BLaER1 (cell line): ENCODE data around the gene ZC3H7A.

Experiments used
- H3K27ac ChIP-seq: shearing (Covaris generic); formaldehyde crosslinking; 2 replicates; pipeline ENCODE4 v1.8.1; 2022
- H3K27me3 ChIP-seq: shearing (Covaris generic); formaldehyde crosslinking; 2 replicates; pipeline ENCODE4 v1.8.1; 2022
- H3K36me3 ChIP-seq: shearing (Covaris generic); formaldehyde crosslinking; 2 replicates; pipeline ENCODE4 v1.8.1; 2022
- H3K4me1 ChIP-seq: shearing (Covaris generic); formaldehyde crosslinking; 2 replicates; pipeline ENCODE4 v1.8.1; 2022
- H3K4me2 ChIP-seq: shearing (Covaris generic); formaldehyde crosslinking; 2 replicates; pipeline ENCODE4 v1.8.1; 2022
- H3K4me3 ChIP-seq: shearing (Covaris generic); formaldehyde crosslinking; 2 replicates; pipeline ENCODE4 v1.8.1; 2022
- H3K9ac ChIP-seq: shearing (Covaris generic); formaldehyde crosslinking; 2 replicates; pipeline ENCODE4 v1.8.1; 2022
- H3K9me3 ChIP-seq: shearing (Covaris generic); formaldehyde crosslinking; 2 replicates; pipeline ENCODE4 v1.8.1; 2022
- H4K20me1 ChIP-seq: shearing (Covaris generic); formaldehyde crosslinking; 2 replicates; pipeline ENCODE4 v1.8.1; 2022
- Cebpa-rat ChIP-seq: shearing (Covaris generic); IDR thresholded peaks from 2 replicates; pipeline ENCODE4 v1.8.1; 2022

The ZC3H7A gene

GRCh38 chr16:11752856-11753255, 44.2 kb downstream of the ZC3H7A start:
- H3K27ac ChIP-seq: no peak overlapping the region
- TF ChIP-seq Cebpa-rat: no peak
- H3K4me1 ChIP-seq: peaks cover 1% of the 10 kb centered on the region; the same call in 1 of the 2 replicates
- no peaks in the 10 kb centered on the region for H3K9me3 ChIP-seq
- no peak overlapping the region for H3K9ac ChIP-seq
- no peak overlapping the region for H3K4me3 ChIP-seq
- no peak overlapping the region for H3K4me2 ChIP-seq
- no peaks in the 10 kb centered on the region for H3K27me3 ChIP-seq
- H4K20me1 ChIP-seq: peaks cover 7% of the 10 kb centered on the region; the same call in 1 of the 2 replicates
- H3K36me3 ChIP-seq: peaks cover 98% of the 10 kb centered on the region

DNA sequence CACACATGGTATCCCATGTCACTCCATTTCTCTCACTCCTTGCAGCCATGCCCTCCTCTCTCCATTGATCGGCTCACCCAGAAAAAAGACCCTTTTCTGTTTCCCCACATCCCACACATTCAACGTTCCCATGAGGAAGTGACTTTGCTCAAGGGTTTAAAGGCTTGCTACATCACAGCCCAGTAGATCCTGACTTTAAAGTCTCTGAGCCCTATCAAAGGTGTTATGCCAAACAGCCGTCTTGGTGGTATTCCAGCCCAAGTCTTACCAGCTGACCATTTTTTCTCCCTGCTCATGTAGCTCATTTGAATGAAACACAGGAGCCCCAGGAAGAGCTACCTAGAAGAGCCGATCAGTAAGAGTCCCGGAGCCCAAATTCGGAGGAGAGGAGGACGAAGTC, 47.0 kb downstream of the ZC3H7A start:
- H3K4me2 ChIP-seq: no peak overlapping the region
- peaks cover 76% of the 10 kb centered on the region for H3K36me3 ChIP-seq
- no peaks in the 10 kb centered on the region for H3K4me1 ChIP-seq
- TF ChIP-seq Cebpa-rat: no peak
- H4K20me1 ChIP-seq: peaks cover 7% of the 10 kb centered on the region; the same call in 1 of the 2 replicates
- H3K4me3 ChIP-seq: no peak overlapping the region
- no peak overlapping the region for H3K27ac ChIP-seq
- H3K9me3 ChIP-seq: no peaks in the 10 kb centered on the region
- no peaks in the 10 kb centered on the region for H3K27me3 ChIP-seq
- no peak overlapping the region for H3K9ac ChIP-seq

DNA sequence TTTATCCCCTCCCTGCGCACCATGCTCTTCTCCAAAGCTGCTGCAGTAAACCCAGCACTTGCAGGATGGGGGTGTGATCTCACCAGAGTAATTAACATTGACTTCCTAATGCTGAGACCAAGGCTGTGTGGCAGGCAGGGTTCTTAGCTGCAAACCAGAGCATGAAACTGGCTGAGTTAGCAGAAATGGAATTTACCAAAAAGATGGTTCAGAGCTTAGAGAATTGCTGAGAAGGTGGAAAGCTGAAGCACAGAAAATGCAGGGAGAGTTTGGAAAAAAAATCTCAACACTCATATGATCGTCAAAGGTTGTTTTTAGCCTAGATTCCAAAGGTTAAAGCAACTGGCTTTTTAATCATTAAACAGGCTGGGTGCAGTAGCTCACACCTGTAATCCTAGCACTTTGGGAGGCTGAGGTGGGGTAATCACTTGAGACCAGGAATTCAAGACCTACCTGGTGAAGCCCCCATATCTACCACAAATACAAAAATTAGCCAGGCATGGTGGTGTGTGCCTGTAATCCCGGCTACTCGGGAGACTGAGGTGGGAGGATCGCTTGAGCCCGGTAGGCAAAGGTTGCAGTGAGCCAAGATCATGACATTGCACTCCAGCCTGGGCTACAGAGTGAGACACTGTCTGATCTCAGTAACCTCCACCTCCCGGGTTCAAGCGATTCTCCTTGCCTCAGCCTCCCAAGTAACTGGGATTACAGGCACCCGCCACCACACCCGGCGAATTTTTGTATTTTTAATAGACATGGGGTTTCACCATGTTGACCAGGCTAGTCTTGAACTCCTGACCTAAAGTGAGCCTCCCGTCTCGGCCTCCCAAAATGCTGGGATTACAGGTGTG, 48.4 kb downstream of the ZC3H7A start:
- Histone ChIP-seq H3K4me2 (no peak overlapping the region), H4K20me1 (peaks cover 7% of the 10 kb centered on the region; the same call in 1 of the 2 replicates), H3K27ac (no peak overlapping the region), H3K4me3 (no peak overlapping the region), H3K9ac (no peak overlapping the region), H3K36me3 (peaks cover 62% of the 10 kb centered on the region), H3K27me3 (no peaks in the 10 kb centered on the region), H3K4me1 (peaks cover 4% of the 10 kb centered on the region), H3K9me3 (no peaks in the 10 kb centered on the region)
- TF ChIP-seq Cebpa-rat: no peak

DNA sequence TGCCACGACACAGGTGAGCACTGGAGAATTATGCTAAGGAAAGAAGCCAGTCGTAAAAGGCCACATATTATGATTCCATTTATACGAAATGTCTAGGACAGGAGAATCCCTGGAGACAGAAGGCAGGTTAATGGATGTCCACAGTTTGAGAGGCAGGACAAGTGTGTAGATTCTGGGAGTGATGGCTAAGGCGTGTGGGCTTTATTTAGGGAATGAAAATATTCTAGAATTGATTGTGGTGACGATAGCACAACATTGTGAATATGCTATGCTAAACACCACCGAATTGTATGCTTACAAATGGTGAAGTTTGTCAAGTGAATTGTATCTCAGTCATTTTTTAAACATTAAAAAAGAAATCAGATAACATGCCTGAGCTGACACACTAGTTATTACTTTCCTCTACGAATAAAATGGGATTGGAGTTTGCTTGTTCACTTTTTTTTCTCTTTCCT, 49.1 kb downstream of the ZC3H7A start:
- no peak overlapping the region for H3K4me3 ChIP-seq
- no peak overlapping the region for H3K9ac ChIP-seq
- H3K36me3 ChIP-seq: peaks cover 56% of the 10 kb centered on the region
- H3K9me3 ChIP-seq: no peaks in the 10 kb centered on the region
- H3K4me2 ChIP-seq: no peak overlapping the region
- no peaks in the 10 kb centered on the region for H3K27me3 ChIP-seq
- H3K27ac ChIP-seq: no peak overlapping the region
- no peak for TF ChIP-seq Cebpa-rat
- H4K20me1 ChIP-seq: peaks cover 7% of the 10 kb centered on the region; the same call in 1 of the 2 replicates
- H3K4me1 ChIP-seq: peaks cover 10% of the 10 kb centered on the region

GRCh38 chr16:11744075-11744470, 53.0 kb downstream of the ZC3H7A start:
- no peaks in the 10 kb centered on the region for H3K9me3 ChIP-seq
- H4K20me1 ChIP-seq: peaks cover 34% of the 10 kb centered on the region
- H3K4me1 ChIP-seq: peaks cover 36% of the 10 kb centered on the region
- peaks cover 17% of the 10 kb centered on the region for H3K36me3 ChIP-seq
- H3K4me3 ChIP-seq: no peak overlapping the region
- TF ChIP-seq Cebpa-rat: no peak
- H3K4me2 ChIP-seq: no peak overlapping the region
- no peak overlapping the region for H3K27ac ChIP-seq
- H3K27me3 ChIP-seq: no peaks in the 10 kb centered on the region
- no peak overlapping the region for H3K9ac ChIP-seq

DNA sequence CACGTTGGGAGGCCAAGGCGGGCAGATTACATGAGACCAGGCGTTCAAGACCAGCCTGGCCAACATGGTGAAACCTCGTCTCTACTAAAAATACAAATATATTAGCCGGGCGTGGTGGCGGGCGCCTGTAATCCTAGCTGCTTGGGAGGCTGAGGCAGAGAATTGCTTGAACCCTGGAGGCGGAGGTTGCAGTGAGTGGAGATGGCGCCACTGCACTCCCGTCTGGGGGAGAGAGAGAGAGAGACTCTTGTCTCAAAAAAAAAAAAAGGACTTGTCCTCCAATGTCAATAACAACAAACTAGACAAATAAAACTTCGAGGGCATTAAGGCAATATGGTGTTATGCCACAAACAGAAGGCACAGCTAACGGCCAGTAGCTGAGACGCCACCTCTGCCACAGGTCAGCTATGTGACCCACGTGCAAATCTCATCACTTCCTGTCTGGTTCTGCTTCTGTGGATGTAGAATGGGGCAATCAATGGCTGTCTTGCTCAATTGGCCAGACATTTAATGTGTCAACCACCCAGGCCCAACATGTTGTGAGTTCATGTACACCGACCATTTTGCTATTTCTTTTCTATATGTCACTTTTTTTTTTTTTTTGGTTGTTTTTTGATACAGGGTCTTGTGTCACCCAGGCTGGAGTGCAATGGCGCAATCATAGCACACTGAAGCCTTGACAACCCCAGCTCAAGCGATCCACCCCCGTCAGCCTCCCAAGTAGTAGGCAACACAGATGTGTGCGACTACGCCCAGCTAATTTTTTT, 53.6 kb downstream of the ZC3H7A start:
- peaks cover 13% of the 10 kb centered on the region for H3K36me3 ChIP-seq
- TF ChIP-seq Cebpa-rat: no peak
- H3K4me1 ChIP-seq: peaks cover 42% of the 10 kb centered on the region
- H3K27me3 ChIP-seq: no peaks in the 10 kb centered on the region
- H3K4me2 ChIP-seq: peak overlapping the region; percentile 80
- peaks cover 39% of the 10 kb centered on the region for H4K20me1 ChIP-seq
- peak overlapping the region; percentile 73 for H3K9ac ChIP-seq
- no peaks in the 10 kb centered on the region for H3K9me3 ChIP-seq
- H3K27ac ChIP-seq: peak overlapping the region; percentile 77
- peak overlapping the region; percentile 97 for H3K4me3 ChIP-seq

DNA sequence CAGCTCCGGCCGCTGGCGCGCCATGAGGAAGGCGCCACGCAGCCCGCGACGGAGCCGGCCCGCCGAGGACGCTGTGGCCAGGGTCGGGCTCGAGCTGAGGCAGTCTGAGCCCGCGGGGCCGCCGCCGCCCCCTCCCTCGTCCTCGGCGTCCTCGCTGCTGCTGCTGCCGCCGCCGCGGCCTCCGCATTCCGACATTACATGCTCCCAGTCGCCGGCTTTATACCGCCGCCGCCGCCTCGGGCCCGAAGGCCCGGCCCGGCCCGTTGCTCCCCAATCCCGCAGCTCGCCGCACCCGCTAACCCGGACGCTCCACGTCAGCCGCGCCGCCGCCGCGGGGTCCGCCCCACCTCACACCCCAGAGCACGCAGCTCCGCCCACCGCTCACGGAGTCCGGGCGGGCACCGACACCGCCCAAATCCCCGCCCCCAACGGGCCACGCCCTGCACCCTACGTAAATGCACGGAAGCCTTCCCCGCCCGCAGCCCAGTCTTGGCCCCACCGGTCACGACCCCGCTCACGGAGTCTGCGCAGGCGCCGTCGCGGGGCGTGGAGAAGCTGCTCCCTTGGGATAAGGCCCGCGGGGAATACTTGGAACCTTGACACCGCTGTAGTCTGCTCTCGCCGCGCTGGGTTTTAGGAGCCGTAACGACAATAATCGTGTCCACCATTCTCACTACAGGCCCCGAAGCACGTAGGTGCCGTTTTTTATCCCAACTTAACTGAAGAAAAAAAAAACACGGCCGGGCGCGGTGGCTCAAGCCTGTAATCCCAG, 54.3 kb downstream of the ZC3H7A start, which contains the start of gene TXNDC11:
TSS of gene TXNDC11 (minus strand) at position 322 of the 772 bp plus-strand sequence. CDS start at position 195, 127 bp downstream.
- H3K36me3 ChIP-seq: peaks cover 11% of the 10 kb centered on the region
- peak within 1 kb of the TSS; percentile 84 for H3K4me2 ChIP-seq
- no peak for TF ChIP-seq Cebpa-rat
- H3K9me3 ChIP-seq: no peaks in the 10 kb centered on the region
- H4K20me1 ChIP-seq: peaks cover 47% of the 10 kb centered on the region
- peaks cover 48% of the 10 kb centered on the region for H3K4me1 ChIP-seq
- H3K27ac ChIP-seq: peak within 1 kb of the TSS; percentile 95
- no peaks in the 10 kb centered on the region for H3K27me3 ChIP-seq
- H3K9ac ChIP-seq: peak within 1 kb of the TSS; percentile 96
- H3K4me3 ChIP-seq: peak within 1 kb of the TSS; percentile 97

- peak overlapping the region; percentile 95 for H3K27ac ChIP-seq
- peak overlapping the region; percentile 96 for H3K9ac ChIP-seq
- H4K20me1 ChIP-seq: peaks cover 53% of the 10 kb centered on the region
- H3K36me3 ChIP-seq: peaks cover 14% of the 10 kb centered on the region
- peak overlapping the region; percentile 97 for H3K4me3 ChIP-seq
- no peaks in the 10 kb centered on the region for H3K27me3 ChIP-seq
- peak overlapping the region; percentile 84 for H3K4me2 ChIP-seq
- no peak for TF ChIP-seq Cebpa-rat
- no peaks in the 10 kb centered on the region for H3K9me3 ChIP-seq
- peaks cover 51% of the 10 kb centered on the region for H3K4me1 ChIP-seq
Observed at GRCh38 chr16:11742093-11742535, 54.9 kb downstream of the ZC3H7A start.

- no peak for TF ChIP-seq Cebpa-rat
Observed at GRCh38 chr16:11740567-11740966, 56.5 kb downstream of the ZC3H7A start.

More at GRCh38 chr16:11740567-11740966, 56.5 kb downstream of the ZC3H7A start:
- H3K4me3 ChIP-seq: peak overlapping the region; percentile 97
- H3K27me3 ChIP-seq: no peaks in the 10 kb centered on the region
- peak overlapping the region; percentile 96 for H3K9ac ChIP-seq
- peak overlapping the region; percentile 84 for H3K4me2 ChIP-seq
- H3K4me1 ChIP-seq: peaks cover 64% of the 10 kb centered on the region
- no peaks in the 10 kb centered on the region for H3K9me3 ChIP-seq
- H4K20me1 ChIP-seq: peaks cover 68% of the 10 kb centered on the region
- H3K36me3 ChIP-seq: peaks cover 30% of the 10 kb centered on the region
- H3K27ac ChIP-seq: no peak overlapping the region
